Heart right ventricle (tissue), 16 donors: ENCODE data around the gene PDE4D. TPM values are rescaled to one million over a fixed set of nuclear protein-coding genes. Genes with fewer than 3 reads are reported as not detected.
"Not testable (repeated sequence)": the region's sequence is repeated elsewhere in the genome, so short reads cannot be mapped to it uniquely, and the experiment has no call there.

Experiments
- ATAC-seq, 8 donors: fragments of 200-7000 bp; cut with Tn5 transposase; one replicate each; pipeline ENCODE4 v1.9.1; 2020; ENCODE audit warnings: mild to moderate bottlenecking in 8 of 8, moderate library complexity in 8 of 8, moderate number of reproducible peaks in 1 of 8
- DNase-seq, 2 donors: peaks; one replicate each; pipeline ENCODE4 v3.0.0-alpha.2; 2020
- H3K27ac ChIP-seq, 10 donors: fragments of 200-600 bp; sonication (generic) in 2 of 10; one replicate each; pipeline versions ENCODE4 v1.5.0 to v1.8.0; 2020 to 2022; ENCODE audit warnings: mild to moderate bottlenecking in 3 of 10
- H3K27me3 ChIP-seq, 7 donors: fragments of 200-600 bp; one replicate each; pipeline ENCODE4 v1.8.0; 2021 to 2022; ENCODE audit warnings: mild to moderate bottlenecking in 2 of 7
- H3K36me3 ChIP-seq, 9 donors: fragments of 200-600 bp; sonication (generic) in 1 of 9; one replicate each; pipeline versions ENCODE4 v1.5.0 to v1.8.0; 2020 to 2022; ENCODE audit warnings: mild to moderate bottlenecking in 2 of 9
- H3K4me1 ChIP-seq, 9 donors: fragments of 200-600 bp; sonication (generic) in 1 of 9; one replicate each; pipeline versions ENCODE4 v1.5.0 to v1.8.0; 2020 to 2022; ENCODE audit warnings: mild to moderate bottlenecking in 4 of 9
- H3K4me3 ChIP-seq, 10 donors: fragments of 200-600 bp; sonication (generic) in 2 of 10; one replicate each; pipeline versions ENCODE4 v1.5.0 to v1.8.0; 2020 to 2022; ENCODE audit warnings: mild to moderate bottlenecking in 7 of 10, moderate library complexity in 2 of 10
- H3K9me3 ChIP-seq, 11 donors: fragments of 200-600 bp in 10 of 11; sonication (generic) in 2 of 11; one replicate each; pipeline versions ENCODE4 v1.5.0 to v1.8.0; 2013 to 2022; ENCODE audit warnings: mild to moderate bottlenecking in 2 of 11, control low read depth in 1 of 11, moderate library complexity in 1 of 11
- WGBS, 2 donors: extraction: QIAGEN DNeasy Blood & Tissue Kit; methylation state at CpG; one replicate each; pipeline ENCODE4 v1.1.7; 2013; ENCODE audit warnings: inconsistent platforms in 1 of 2; 5-methylcytosine and 5-hydroxymethylcytosine counted together
- intact Hi-C, 10 donors: fragments of 100-400 bp; cut with DNase I; formaldehyde crosslinking; loops; one replicate each; pipeline versions ENCODE4 v1.11.1 to v1.14.2; 2022
- polyA plus RNA-seq, 2 donors: library from polyadenylated mRNA; stranded (reverse); fragments of 200-250 nt; gene quantifications; one replicate each; pipeline ENCODE4 v1.2.3, GENCODE V29; 2013
- total RNA-seq, 10 donors: library from RNA; stranded (reverse); fragmentation: NEBNext Ultra II Directional in 3 of 10; extraction: Animal tissue kit (Norgen Biotek cat#: 25700) in 3 of 10; gene quantifications; one replicate each; pipeline versions ENCODE4 v1.2.1 to v1.2.4, GENCODE V29; 2021 to 2023
- TF ChIP-seq, protein P1 (sequence below), 9 donors: fragments of 200-600 bp; sonication (generic) in 2 of 9; IDR thresholded peaks; one replicate each; pipeline versions ENCODE4 v1.5.0 to v1.8.0; 2021 to 2022; ENCODE audit warnings: antibody characterized with exemption in 9 of 9, mild to moderate bottlenecking in 5 of 9, moderate library complexity in 1 of 9
- donor health status: Arrhythmogenic right ventricular cardiomyopathy.
- donor health status: ischemic (EF 13 %, LVEDD 7.1; RV severe dilation, severe dysfunction).
- donor health status: healthy with polysubstance abuse.
- donor health status: DM: no; HTN: yes; CAD: no.
- donor health status: DM: no; HTN: no; CAD: no.
- donor health status: ischemic (EF 25% LVEDD 6.9; RV normal size, moderate dysfunction).
- donor health status: ischemic (EF 25% LVEDD 5.7; RV mildly dilated, moderate dysfunction).
- donor health status: healthy.
- donor health status: DM: yes; HTN: yes; CAD: no.
- donor health status: Ischemic cardiomyopathy.
- donor health status: ischemic (EF 35%, LVEDD 5.7; RV mildly dilated, moderate dysfunction).
- donor health status: nonischemic (EF 11% LVEDD 7.7; RV severe dilation, severe dysfunction).
- donor health status: DM: yes; HTN: yes; CAD: no.
- donor health status: PGD.
- donor health status: ischemic (EF 29% LVEDD 5.4; RV normal size, mild dysfunction).
- donor health status: nonischemic (EF 23%, LVEDD 6.1; RV moderate dilation, normal function).

PDE4D gene
- total and polyA plus RNA-seq, 12 donors: 5.8 to 83.2 (median 39.5) TPM

DNA sequence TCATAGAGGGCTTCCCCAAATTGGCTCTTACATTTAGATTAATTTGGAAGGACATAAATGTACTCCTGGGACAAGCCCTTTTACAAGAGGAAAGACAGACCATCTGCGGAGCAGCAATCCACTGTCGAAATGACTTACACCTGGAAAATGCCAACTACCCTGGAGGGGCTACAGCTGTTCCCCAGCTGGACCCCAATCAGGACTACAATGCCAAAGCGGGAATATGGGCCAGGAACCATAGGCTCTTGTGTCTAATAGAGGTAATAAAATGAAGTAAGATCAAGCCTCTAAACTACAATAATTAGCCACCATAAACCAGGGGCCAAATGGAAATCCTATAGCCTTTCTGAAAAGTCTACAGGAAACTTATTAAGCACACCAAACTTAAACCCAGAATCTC, 581.3 kb downstream of the PDE4D start:
- Histone ChIP-seq H3K4me3 (no peak overlapping the region), H3K9me3 (peaks cover 0 to 4% (median 0%) of the 10 kb centered on the region in 11 donors), H3K27ac (no peak overlapping the region), H3K4me1 (peaks cover 9 to 44% (median 24%) of the 10 kb centered on the region in 9 donors), H3K27me3 (no peaks in the 10 kb centered on the region), H3K36me3 (no peaks in the 10 kb centered on the region)
- ATAC-seq (no peak), DNase-seq (no peak)
- TF ChIP-seq, protein P1, sequence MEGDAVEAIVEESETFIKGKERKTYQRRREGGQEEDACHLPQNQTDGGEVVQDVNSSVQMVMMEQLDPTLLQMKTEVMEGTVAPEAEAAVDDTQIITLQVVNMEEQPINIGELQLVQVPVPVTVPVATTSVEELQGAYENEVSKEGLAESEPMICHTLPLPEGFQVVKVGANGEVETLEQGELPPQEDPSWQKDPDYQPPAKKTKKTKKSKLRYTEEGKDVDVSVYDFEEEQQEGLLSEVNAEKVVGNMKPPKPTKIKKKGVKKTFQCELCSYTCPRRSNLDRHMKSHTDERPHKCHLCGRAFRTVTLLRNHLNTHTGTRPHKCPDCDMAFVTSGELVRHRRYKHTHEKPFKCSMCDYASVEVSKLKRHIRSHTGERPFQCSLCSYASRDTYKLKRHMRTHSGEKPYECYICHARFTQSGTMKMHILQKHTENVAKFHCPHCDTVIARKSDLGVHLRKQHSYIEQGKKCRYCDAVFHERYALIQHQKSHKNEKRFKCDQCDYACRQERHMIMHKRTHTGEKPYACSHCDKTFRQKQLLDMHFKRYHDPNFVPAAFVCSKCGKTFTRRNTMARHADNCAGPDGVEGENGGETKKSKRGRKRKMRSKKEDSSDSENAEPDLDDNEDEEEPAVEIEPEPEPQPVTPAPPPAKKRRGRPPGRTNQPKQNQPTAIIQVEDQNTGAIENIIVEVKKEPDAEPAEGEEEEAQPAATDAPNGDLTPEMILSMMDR (IDR thresholded peaks at IDR 0.05): no peak
- intact Hi-C loops: no loop called here
- 89 to 93% methylated on average over 3 of the region's 3 CpGs for WGBS, 2 donors

- H3K9me3 ChIP-seq, ATAC-seq, H3K27me3 ChIP-seq, H3K27ac ChIP-seq, H3K36me3 ChIP-seq, intact Hi-C loops, DNase-seq, H3K4me3 ChIP-seq: not testable (repeated sequence)
- H3K4me1 ChIP-seq: peaks cover 0 to 15% (median 4%) of the 10 kb centered on the region in 9 donors
- 82 to 88% methylated on average over 2 of the region's 2 CpGs for WGBS, 2 donors
Measured at GRCh38 chr5:59308685-59309084, 584.8 kb downstream of the PDE4D start.

GRCh38 chr5:59303289-59303716, 590.2 kb downstream of the PDE4D start:
- H3K27ac ChIP-seq, ATAC-seq: not testable (repeated sequence)
- 84 to 90% methylated on average over 3 of the region's 3 CpGs for WGBS, 2 donors

DNA sequence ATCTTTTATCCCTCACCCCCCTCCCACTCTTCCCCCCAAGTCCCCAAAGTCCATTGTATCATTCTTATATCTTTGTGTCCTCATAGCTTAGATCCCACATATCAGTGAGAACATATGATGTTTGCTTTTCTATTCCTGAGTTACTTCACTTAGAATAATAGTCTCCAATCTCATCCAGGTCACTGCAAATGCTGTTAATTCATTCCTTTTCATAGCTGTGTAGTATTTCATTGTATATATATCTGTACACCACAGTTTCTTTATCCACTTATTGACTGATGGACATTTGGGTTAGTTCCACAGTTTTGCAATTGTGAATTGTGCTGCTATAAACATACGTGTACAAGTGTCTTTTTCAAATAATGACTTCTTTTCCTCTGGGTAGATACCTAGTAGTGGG, 591.0 kb downstream of the PDE4D start:
- H3K27ac ChIP-seq: not testable (repeated sequence)

More at GRCh38 chr5:59303289-59303716, 590.2 kb downstream of the PDE4D start:
- H3K27me3 ChIP-seq, H3K4me3 ChIP-seq, DNase-seq, H3K36me3 ChIP-seq, H3K9me3 ChIP-seq, intact Hi-C loops: not testable (repeated sequence)
- H3K4me1 ChIP-seq: peaks cover 0 to 13% (median 10%) of the 10 kb centered on the region in 9 donors

DNA sequence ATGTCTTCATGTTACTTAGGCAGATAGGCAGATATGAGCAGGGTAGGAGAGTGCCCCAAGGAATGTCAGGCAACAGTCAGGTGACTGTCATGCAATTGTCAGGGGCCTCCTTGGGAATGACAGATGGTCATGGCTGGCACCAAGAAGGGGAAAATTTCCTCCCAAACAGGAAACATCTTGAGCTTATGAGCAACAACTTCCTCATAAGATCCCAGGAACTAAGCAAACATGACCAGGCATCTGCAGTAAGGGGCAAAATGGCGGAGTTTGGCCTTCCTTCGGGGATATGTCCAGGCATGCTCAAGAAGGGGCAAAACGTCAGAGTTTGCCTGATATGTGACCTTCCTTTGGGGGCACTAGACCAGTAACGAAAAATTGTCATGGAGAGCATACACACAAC, 591.8 kb downstream of the PDE4D start:
- ATAC-seq (no peak), DNase-seq (no peak)
- Histone ChIP-seq H3K36me3 (no peaks in the 10 kb centered on the region), H3K27ac (no peak overlapping the region), H3K4me3 (no peak overlapping the region), H3K4me1 (peaks cover 0 to 27% (median 25%) of the 10 kb centered on the region in 9 donors), H3K9me3 (peaks cover 0 to 7% (median 0%) of the 10 kb centered on the region in 11 donors), H3K27me3 (no peaks in the 10 kb centered on the region)
- intact Hi-C loops: no loop called here
- 84% methylated on average over 4 of the region's 4 CpGs for WGBS, 2 donors
- TF ChIP-seq, protein P1 (IDR thresholded peaks at IDR 0.05): no peak

More for the DNA sequence above, 591.0 kb downstream of the PDE4D start:
- ATAC-seq, intact Hi-C loops, H3K27me3 ChIP-seq, H3K9me3 ChIP-seq, H3K4me3 ChIP-seq, DNase-seq, H3K36me3 ChIP-seq: not testable (repeated sequence)
- peaks cover 0 to 21% (median 18%) of the 10 kb centered on the region in 9 donors for H3K4me1 ChIP-seq
- 91 to 96% methylated on average over 1 of the region's 1 CpG for WGBS, 2 donors

DNA sequence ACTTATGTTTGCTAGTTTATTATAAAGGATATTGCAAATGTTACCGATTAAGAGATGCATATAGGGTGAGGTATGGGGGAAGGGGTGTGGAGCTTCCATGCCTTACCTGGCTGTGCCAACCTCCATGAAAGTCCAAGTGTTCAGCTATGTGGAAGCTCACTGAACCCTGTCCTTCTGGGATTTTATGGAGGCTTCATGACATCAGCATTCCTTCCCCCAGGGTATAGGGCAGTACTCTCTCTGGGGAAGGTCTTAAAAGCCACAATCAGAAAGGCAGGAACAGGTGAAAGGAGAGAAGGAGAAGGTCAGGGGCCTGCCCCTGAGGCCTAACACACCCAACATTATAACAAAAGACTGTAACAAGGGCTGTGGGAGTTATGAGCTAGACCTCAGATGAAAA, 592.6 kb downstream of the PDE4D start:
- no peak overlapping the region for H3K4me3 ChIP-seq
- TF ChIP-seq, protein P1 (IDR thresholded peaks at IDR 0.05): no peak
- DNase-seq: no peak
- no peak for ATAC-seq
- no peaks in the 10 kb centered on the region for H3K27me3 ChIP-seq
- H3K27ac ChIP-seq: peak overlapping the region in 1 of 10 donors; percentile 10
- H3K9me3 ChIP-seq: peaks cover 0 to 1% (median 0%) of the 10 kb centered on the region in 11 donors
- WGBS, 2 donors: 93 to 95% methylated on average over 1 of the region's 1 CpG
- intact Hi-C loops: no loop called here
- H3K4me1 ChIP-seq: peaks cover 0 to 35% (median 29%) of the 10 kb centered on the region in 9 donors
- no peaks in the 10 kb centered on the region for H3K36me3 ChIP-seq
